NCI-H82 (cell line): ENCODE results near the gene ARL13B.
"Not testable (repeated sequence)": the region's sequence is repeated elsewhere in the genome, so short reads cannot be mapped to it uniquely, and the experiment has no call there.

Source experiments
- DNase-seq: peaks from one replicate; lab custom pipeline; 2025; lab: John Stamatoyannopoulos, UW

ARL13B gene

GRCh38 chr3:93979850-93980676, at the start of gene ARL13B:
ARL13B (plus strand) TSS chr3:93980155; CDS start chr3:93980424, 269 bp downstream.
- peak; percentile 100 for DNase-seq

GRCh38 chr3:93931597-93932229, 48.2 kb upstream of the ARL13B start:
- no peak for DNase-seq

GRCh38 chr3:93934366-93935046, 45.4 kb upstream of the ARL13B start:
- DNase-seq, result no peak

- DNase-seq, result no peak
Measured at GRCh38 chr3:93936549-93936948, 43.4 kb upstream of the ARL13B start.

- not testable (repeated sequence) for DNase-seq
Measured at GRCh38 chr3:93937485-93937884, 42.5 kb upstream of the ARL13B start.

GRCh38 chr3:93949958-93950357, 30.0 kb upstream of the ARL13B start:
- peak; percentile 35 for DNase-seq

- DNase-seq, result no peak
Measured at GRCh38 chr3:93961026-93961425, 18.9 kb upstream of the ARL13B start.

GRCh38 chr3:93961489-93961888, 18.5 kb upstream of the ARL13B start:
- DNase-seq, result no peak

GRCh38 chr3:93962798-93963197, 17.2 kb upstream of the ARL13B start:
- no peak for DNase-seq

GRCh38 chr3:93965106-93965505, 14.8 kb upstream of the ARL13B start:
- not testable (repeated sequence) for DNase-seq

- DNase-seq, result no peak
Measured at GRCh38 chr3:93969443-93969842, 10.5 kb upstream of the ARL13B start.

GRCh38 chr3:93969997-93970396, 10.0 kb upstream of the ARL13B start:
- no peak for DNase-seq

- DNase-seq, result peak; percentile 88
Measured at GRCh38 chr3:93973131-93974126, 6.5 kb upstream of the ARL13B start, which contains the start of gene PROS1. PROS1 (minus strand) TSS chr3:93973896; CDS start chr3:93973749, 147 bp downstream.

GRCh38 chr3:93981649-93982048, 1.7 kb downstream of the ARL13B start:
- no peak for DNase-seq

GRCh38 chr3:93983408-93983807, 3.5 kb downstream of the ARL13B start:
- no peak for DNase-seq

- no peak for DNase-seq
Measured at GRCh38 chr3:93984618-93985017, 4.7 kb downstream of the ARL13B start.

- DNase-seq, result no peak
Measured at GRCh38 chr3:93988283-93988682, 8.3 kb downstream of the ARL13B start.

- no peak for DNase-seq
Measured at GRCh38 chr3:93988764-93989163, 8.8 kb downstream of the ARL13B start.

GRCh38 chr3:93989241-93989640, 9.3 kb downstream of the ARL13B start:
- no peak for DNase-seq

GRCh38 chr3:93991631-93992030, 11.7 kb downstream of the ARL13B start:
- no peak for DNase-seq

GRCh38 chr3:93992207-93992606, 12.3 kb downstream of the ARL13B start:
- no peak for DNase-seq
